NCI-H524 (cell line): ENCODE results near the gene GADD45GIP1.
A peak's percentile ranks its signal among the peaks of the same experiment; 100 is the strongest.
"Not testable (repeated sequence)": the region's sequence is repeated elsewhere in the genome, so short reads cannot be mapped to it uniquely, and the experiment has no call there.

Experiments
- DNase-seq, 2 experiments: peaks; one replicate each; lab custom pipeline; 2025; lab: John Stamatoyannopoulos, UW

Gene GADD45GIP1

GRCh38 chr19:12957389-12957952, 448 bp upstream of the GADD45GIP1 start:
- not testable (repeated sequence) for DNase-seq

GRCh38 chr19:12955996-12956395, 1.0 kb downstream of the GADD45GIP1 start:
- DNase-seq = no peak

- DNase-seq = not testable (repeated sequence)
Measured at GRCh38 chr19:12955575-12955974, 1.4 kb downstream of the GADD45GIP1 start.

GRCh38 chr19:12954612-12954962, 2.4 kb downstream of the GADD45GIP1 start:
- no peak for DNase-seq

DNA sequence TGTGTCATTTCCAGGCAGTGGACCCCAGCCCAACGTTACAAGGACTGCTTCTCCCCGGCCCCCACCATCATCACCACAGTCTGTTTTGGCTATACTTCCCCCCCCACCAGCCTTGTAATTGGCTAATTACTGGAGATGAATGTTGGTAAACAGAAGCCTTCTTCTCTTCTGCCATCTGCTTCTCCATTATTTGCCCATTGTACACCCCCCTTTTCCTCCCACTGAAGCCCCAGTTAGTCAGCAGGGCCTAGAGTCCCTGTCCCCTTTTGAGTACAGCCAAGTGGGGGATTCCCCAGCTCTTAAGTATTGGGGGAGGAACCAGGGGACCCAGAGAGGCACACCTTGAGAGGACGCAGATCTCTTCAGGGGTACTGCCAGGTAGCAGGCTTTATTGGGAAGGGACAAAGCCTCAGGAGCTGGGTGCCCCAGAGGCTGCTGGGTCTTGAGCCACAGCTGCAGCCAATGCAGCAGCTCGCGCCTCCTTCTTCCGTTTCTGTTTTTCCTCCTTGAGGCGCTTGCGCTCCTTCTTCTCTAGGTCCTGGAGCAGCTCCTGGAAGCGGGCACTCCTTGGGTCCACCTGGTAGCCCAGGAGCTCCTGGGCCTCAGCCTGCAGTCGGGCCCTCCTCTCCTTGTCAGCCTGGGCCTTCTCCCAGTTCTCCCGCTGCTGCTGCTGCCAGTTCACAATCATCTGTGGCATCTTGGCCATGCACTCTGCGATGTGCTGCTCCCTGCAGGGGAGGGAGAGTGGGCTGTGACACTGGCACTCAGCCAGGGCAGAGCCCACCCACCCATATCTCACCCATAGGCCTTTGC, 3.0 kb downstream of the GADD45GIP1 start:
- DNase-seq = peak; percentile 90 to 91

- DNase-seq = peak; percentile 95 to 96
Measured at GRCh38 chr19:12953138-12953798, 3.8 kb downstream of the GADD45GIP1 start.

- DNase-seq = peak; percentile 59 to 69
Measured at GRCh38 chr19:12952488-12953137, 4.4 kb downstream of the GADD45GIP1 start.

DNA sequence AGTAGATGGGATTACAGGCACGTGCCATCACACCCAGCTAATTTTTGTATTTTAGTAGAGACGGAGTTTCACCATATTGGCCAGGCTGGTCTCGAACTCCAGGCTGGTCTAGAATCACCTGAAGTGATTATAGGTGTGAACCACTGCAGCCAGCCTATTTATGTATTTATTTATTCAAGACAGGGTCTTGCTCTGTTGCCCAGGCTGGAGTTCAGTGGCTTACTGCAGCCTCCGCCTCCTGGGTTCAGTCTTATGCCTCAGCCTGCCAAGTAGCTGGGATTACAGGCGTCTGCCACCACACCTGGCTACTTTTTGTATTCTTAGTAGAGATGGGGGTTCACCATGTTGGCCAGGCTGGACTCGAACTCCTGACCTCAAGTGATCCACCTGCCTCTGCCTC, 5.0 kb downstream of the GADD45GIP1 start:
- DNase-seq = not testable (repeated sequence)

DNA sequence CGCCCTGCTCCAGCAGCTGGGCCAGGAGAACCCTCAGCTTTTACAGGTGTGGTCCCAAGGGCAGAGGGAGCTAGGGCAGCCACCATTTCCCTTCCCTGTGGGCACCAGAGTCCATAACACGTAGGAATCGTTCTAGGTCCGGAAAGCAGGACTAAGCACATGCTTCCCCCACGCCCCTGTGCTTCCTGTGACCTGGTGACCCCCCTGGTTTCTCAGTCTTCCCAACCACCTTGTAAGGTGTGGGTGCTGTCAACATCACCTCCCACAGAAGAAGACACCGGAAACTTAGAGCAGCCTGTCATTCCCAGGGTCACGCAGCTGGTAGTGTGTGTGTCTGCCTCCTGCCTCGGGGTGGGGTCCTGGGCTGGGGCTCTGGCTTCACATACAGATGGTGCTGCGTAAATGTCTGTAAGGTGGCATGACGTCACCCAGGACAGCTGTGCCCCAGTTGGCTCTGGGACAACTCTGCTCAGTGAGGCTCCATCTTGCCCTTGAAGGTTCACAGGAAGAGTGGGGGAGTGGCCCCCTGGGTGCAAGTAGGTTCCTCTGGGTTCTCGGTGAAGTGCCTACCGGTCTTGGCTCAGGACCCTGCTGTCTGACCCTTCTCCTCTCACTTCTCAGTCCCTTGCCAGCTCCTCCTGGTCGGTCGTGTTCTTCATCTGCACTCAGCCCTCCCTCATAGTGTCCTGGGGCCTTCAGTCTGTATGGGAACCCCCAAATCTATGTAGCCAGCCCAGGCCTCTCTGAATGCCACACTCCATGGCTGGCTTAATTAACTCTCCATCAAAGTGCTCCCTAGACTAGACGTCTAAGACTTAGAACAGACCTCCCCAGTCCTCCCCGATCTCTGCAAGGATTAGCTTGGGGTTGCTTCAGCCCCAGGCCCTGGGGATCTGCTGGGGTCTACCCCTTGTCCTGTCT, 7.4 kb downstream of the GADD45GIP1 start:
- no peak for DNase-seq

- DNase-seq = no peak
Measured at GRCh38 chr19:12948612-12949362, 8.2 kb downstream of the GADD45GIP1 start.

- DNase-seq = no peak
Measured at GRCh38 chr19:12947702-12948611, 9.1 kb downstream of the GADD45GIP1 start.

GRCh38 chr19:12946731-12947496, 10.1 kb downstream of the GADD45GIP1 start:
- DNase-seq = peak in 1 of 2 experiments; percentile 33

DNA sequence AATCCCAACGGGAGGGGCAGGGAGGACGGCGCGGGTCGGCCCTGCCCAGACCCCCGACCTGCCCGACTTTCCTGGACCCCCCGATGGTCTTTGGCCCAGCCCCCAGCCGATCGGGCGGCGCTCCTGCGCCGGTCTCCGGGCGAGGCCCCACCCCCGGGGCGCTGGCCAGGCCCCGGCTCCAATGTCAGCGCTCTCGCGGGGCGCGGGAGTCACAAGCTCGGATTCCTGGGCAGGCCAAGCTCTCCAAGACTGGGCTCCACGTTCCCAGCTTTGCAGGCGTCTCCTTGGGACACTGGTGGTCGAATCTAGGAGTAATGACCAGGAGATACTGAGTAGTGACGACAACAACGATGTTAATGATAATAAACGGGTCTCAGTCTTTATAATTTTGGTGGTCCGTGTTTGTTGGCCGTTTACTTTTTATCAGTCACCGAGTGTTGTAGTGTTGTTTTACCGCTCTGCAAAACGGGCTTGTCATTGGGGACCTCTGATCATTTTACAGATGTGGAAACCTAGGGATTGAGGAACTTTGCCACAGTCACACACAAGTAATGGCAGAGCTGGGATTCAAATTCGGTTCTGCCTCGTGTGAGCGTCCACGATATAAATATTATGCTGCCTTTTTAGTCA, 10.8 kb downstream of the GADD45GIP1 start:
- DNase-seq = peak; percentile 47 to 56

DNA sequence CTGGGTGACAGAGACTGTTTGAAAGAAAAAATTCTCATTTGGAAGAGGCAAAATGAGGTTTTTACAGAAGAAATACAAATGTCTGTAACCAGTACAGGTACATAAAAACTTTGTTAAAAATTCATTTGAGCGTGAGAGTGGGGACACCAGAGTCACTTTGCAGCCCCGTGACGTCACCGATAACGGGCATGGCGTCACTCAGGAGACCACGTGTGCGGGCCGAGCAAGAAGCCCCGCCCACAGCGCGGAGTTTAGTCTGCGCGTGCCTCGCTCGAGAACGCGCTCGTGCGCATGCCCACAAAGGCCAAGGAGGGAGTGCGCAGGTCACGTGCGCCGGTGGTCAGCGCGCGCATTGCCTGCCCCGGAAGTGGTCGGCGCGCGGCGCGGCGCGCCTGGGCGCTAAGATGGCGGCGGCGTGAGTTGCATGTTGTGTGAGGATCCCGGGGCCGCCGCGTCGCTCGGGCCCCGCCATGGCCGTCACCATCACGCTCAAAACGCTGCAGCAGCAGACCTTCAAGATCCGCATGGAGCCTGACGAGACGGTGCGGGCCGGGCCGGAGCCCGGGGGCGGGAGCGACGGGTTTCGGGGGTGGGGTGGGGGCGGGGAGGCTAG, 11.4 kb downstream of the GADD45GIP1 start, which contains the start of gene RAD23A:
Gene RAD23A, plus strand, starts transcription at position 384 of the 613 bp plus-strand sequence. Its CDS starts 87 bp downstream, at position 471.
- peak; percentile 97 to 99 for DNase-seq

- no peak for DNase-seq
Measured at GRCh38 chr19:12944104-12944674, 12.8 kb downstream of the GADD45GIP1 start.

GRCh38 chr19:12943437-12944044, 13.5 kb downstream of the GADD45GIP1 start:
- no peak for DNase-seq

DNA sequence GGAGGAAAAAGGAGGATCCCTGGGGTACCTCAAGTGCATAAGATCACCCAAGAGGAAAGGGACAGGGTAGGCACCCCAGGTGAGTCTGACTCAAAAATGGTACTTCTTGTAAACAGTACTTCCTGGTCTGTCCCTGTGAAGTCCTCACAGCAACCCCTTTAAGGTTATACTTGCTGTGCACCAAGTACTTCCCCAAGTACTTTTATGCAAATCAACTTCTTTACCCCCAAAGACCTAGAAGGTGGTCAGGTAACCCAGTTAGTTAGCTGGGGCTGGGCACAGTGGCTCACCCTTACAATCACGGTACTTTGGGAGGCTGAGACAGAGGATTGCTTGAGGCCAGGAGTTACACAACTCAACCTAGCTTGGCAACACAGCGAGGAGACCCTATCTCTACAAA, 16.1 kb downstream of the GADD45GIP1 start:
- DNase-seq = no peak
